ENCODE measurements around the gene ANK3.

ANK3 gene

DNA sequence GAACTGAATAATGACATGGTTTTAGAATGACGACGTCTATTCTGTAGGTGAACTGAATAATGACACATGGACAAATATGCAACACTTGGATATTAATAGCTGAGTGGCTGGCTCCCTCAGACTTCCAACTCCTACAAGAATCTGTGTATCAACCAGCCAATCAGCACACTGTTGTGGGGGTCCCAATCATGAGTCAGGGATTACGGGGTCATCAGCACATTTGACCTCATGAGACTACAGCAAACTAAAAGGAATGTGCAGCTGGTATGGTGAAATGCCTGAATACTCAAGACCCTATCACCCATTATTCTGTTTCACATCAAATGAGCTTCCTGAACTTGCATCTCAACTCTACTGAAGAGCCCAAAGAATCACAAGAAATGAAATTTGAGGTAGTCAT lies 192.5 kb downstream of the ANK3 start:
- no peak for DNase-seq (ENCODE audit: low read depth)
- TF ChIP-seq, protein P1, sequence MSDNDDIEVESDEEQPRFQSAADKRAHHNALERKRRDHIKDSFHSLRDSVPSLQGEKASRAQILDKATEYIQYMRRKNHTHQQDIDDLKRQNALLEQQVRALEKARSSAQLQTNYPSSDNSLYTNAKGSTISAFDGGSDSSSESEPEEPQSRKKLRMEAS (IDR thresholded peaks at IDR 0.05; ENCODE audit: low read depth, low read length) = no peak
- TF ChIP-seq POLR2A (IDR thresholded peaks at IDR 0.05; ENCODE audit: extremely low read depth, insufficient read length) (no peak), MYC (IDR thresholded peaks at IDR 0.05; ENCODE audit: low read depth, low read length) (no peak)
- TF ChIP-seq, protein P2, sequence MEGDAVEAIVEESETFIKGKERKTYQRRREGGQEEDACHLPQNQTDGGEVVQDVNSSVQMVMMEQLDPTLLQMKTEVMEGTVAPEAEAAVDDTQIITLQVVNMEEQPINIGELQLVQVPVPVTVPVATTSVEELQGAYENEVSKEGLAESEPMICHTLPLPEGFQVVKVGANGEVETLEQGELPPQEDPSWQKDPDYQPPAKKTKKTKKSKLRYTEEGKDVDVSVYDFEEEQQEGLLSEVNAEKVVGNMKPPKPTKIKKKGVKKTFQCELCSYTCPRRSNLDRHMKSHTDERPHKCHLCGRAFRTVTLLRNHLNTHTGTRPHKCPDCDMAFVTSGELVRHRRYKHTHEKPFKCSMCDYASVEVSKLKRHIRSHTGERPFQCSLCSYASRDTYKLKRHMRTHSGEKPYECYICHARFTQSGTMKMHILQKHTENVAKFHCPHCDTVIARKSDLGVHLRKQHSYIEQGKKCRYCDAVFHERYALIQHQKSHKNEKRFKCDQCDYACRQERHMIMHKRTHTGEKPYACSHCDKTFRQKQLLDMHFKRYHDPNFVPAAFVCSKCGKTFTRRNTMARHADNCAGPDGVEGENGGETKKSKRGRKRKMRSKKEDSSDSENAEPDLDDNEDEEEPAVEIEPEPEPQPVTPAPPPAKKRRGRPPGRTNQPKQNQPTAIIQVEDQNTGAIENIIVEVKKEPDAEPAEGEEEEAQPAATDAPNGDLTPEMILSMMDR (IDR thresholded peaks at IDR 0.05; ENCODE audit: low read depth, low read length) = no peak
- H3K4me3 ChIP-seq (ENCODE audit: low read depth, low read length) = no peak overlapping the region

DNA sequence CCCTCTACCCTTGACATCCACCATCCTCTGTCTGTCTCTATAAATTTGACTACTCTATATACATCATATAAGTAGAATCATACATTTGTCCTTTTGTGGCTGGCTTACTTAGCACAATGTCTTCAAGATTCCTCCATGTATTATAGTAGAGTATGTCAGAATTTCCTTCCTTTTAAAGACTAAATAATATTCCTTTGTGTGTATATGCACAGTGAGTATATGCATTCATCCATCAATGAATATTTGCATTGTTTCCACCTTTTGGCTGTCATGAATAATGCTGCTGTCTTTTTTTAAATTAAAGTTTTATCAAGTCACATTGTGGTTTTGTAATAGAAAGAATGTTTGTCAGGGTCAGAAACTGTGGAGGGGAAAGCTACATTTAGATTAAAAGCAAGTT lies 195.3 kb downstream of the ANK3 start:
- H3K4me3 ChIP-seq (ENCODE audit: low read depth, low read length) = no peak overlapping the region
- TF ChIP-seq POLR2A (IDR thresholded peaks at IDR 0.05; ENCODE audit: extremely low read depth, insufficient read length) (no peak), MYC (IDR thresholded peaks at IDR 0.05; ENCODE audit: low read depth, low read length) (no peak)
- TF ChIP-seq, protein P1 (IDR thresholded peaks at IDR 0.05; ENCODE audit: low read depth, low read length) = no peak
- TF ChIP-seq, protein P2 (IDR thresholded peaks at IDR 0.05; ENCODE audit: low read depth, low read length) = no peak
- DNase-seq (ENCODE audit: low read depth) = no peak

DNA sequence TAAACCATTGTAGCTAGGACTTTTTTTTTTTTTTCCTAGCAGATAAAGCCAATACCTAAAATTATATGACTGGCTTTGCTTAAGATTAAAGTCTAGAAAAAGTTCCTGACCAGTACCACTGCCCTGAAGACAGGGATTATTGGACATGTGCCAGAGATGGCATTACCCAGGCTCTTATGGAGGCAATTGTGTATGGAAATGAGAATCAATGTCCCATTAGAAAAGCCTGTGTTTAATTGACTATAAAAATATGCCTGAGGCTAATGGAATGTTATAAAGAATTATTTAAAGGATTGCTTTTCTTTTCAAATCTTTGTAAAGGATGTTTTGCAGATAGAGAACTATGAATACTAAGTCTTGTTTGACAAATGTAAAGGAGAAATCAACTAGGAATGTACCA lies 196.7 kb downstream of the ANK3 start:
- DNase-seq (ENCODE audit: low read depth) = no peak
- no peak for TF ChIP-seq POLR2A (IDR thresholded peaks at IDR 0.05; ENCODE audit: extremely low read depth, insufficient read length)
- TF ChIP-seq, protein P2 (IDR thresholded peaks at IDR 0.05; ENCODE audit: low read depth, low read length) = no peak
- TF ChIP-seq, protein P1 (IDR thresholded peaks at IDR 0.05; ENCODE audit: low read depth, low read length) = no peak
- no peak for TF ChIP-seq MYC (IDR thresholded peaks at IDR 0.05; ENCODE audit: low read depth, low read length)

DNA sequence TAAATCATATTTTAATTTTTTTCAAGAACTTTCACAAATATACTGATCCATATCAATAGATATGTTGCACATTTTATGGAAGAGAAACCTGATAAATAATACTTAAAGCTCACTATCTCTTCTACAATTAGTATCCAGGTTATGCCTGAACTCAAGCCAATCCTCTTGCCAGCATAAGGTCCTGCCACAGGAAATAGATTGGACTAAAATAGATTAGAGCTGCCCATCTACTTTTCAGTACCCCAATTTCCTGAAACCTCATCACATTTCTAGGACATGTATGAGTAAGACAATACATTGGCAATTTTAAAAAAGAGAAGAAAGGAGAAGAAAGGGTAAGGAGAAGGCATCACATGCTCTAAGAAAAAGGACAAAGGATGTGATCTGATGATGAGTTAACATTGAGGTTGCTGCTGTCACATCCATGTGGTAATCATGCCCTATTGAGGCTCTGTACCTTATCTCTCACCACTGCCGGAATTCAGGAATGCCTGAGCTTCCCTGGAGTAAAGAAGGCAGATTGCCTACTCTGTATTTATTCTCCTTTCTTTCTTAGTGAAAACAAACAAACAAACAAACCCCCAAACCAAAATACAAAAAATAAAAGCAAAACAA lies 199.7 kb downstream of the ANK3 start:
- TF ChIP-seq, protein P1 (IDR thresholded peaks at IDR 0.05; ENCODE audit: low read depth, low read length) = no peak
- TF ChIP-seq MYC (IDR thresholded peaks at IDR 0.05; ENCODE audit: low read depth, low read length) = no peak
- TF ChIP-seq POLR2A (IDR thresholded peaks at IDR 0.05; ENCODE audit: extremely low read depth, insufficient read length) = no peak
- TF ChIP-seq, protein P2 (IDR thresholded peaks at IDR 0.05; ENCODE audit: low read depth, low read length) = no peak
- no peak for DNase-seq (ENCODE audit: low read depth)
- no peak overlapping the region for H3K4me3 ChIP-seq (ENCODE audit: low read depth, low read length)

More for the DNA sequence above, 196.7 kb downstream of the ANK3 start:
- no peak overlapping the region for H3K4me3 ChIP-seq (ENCODE audit: low read depth, low read length)

DNA sequence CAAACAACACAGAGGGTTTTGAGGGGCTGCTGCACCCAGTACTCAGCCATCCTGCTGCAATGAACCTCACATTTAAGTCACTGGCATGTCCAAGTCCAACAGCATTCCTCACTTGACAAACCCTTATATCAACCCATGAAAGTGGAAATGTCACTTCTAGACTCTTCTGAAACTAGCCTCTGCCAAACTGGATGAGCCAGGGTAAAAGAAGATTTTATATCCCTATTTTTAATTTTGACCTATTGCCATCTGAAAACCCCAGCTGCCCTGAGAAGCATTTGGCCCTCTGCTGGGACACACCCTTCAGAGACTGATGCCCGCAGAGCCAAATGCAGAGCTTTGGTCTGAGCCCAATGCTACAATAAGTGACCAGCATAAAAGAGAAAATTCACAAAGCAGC lies 201.1 kb downstream of the ANK3 start:
- TF ChIP-seq MYC (IDR thresholded peaks at IDR 0.05; ENCODE audit: low read depth, low read length) = no peak
- TF ChIP-seq, protein P2 (IDR thresholded peaks at IDR 0.05; ENCODE audit: low read depth, low read length) = no peak
- no peak for TF ChIP-seq POLR2A (IDR thresholded peaks at IDR 0.05; ENCODE audit: extremely low read depth, insufficient read length)
- TF ChIP-seq, protein P1 (IDR thresholded peaks at IDR 0.05; ENCODE audit: low read depth, low read length) = no peak
- DNase-seq (ENCODE audit: low read depth) = no peak
- H3K4me3 ChIP-seq (ENCODE audit: low read depth, low read length) = no peak overlapping the region
